ENCODE results near the gene PCDHGB4.

PCDHGB4 gene

GRCh38 chr5:141356133-141356532 lies 31.4 kb upstream of the PCDHGB4 start:
- peaks cover under 1% of the 10 kb centered on the region for H3K36me3 Mint-ChIP-seq (ENCODE audit: low read depth)
- peaks cover 20% of the 10 kb centered on the region for H3K27me3 Mint-ChIP-seq (ENCODE audit: low read depth)
- no peak for DNase-seq (ENCODE audit: low spot score)
- H3K4me3 Mint-ChIP-seq, result no peak overlapping the region
- H3K27ac Mint-ChIP-seq, result no peak overlapping the region
- peaks cover 2% of the 10 kb centered on the region for H3K4me1 Mint-ChIP-seq (ENCODE audit: low read depth)
- peaks cover 27% of the 10 kb centered on the region for H3K9me3 Mint-ChIP-seq

- no peak overlapping the region for H3K4me3 Mint-ChIP-seq
- DNase-seq (ENCODE audit: low spot score), result no peak
- H3K36me3 Mint-ChIP-seq (ENCODE audit: low read depth), result peaks cover 3% of the 10 kb centered on the region
- H3K27ac Mint-ChIP-seq, result no peak overlapping the region
- peaks cover 23% of the 10 kb centered on the region for H3K27me3 Mint-ChIP-seq (ENCODE audit: low read depth)
- H3K9me3 Mint-ChIP-seq, result peaks cover 30% of the 10 kb centered on the region
- H3K4me1 Mint-ChIP-seq (ENCODE audit: low read depth), result peaks cover 2% of the 10 kb centered on the region
These were observed 30.5 kb upstream of the PCDHGB4 start for GRCh38 chr5:141356950-141357349.

DNA sequence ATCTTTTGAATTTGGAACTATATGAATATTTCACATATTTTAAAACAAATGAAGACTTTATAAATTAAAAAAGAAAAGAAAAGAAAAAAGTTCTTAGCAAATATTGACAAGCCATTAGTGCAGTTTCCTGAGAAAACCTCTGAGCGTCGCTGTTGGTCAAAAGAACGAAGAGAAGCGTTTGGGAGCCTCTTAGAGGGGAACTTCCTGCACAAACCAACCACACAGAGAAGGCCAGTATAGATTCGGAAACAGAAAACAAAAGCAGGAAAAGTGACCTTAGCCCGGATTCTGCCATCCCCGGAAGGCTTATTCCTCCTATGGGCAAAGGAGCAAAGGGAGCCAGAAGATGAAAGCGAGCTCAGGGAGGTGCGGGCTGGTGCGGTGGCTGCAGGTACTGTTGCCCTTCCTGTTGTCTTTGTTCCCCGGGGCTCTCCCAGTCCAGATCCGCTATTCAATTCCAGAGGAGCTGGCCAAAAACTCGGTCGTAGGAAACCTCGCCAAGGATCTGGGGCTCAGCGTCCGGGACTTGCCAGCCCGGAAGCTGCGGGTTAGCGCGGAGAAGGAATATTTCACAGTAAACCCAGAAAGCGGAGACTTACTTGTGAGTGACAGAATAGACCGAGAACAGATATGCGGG lies 27.6 kb upstream of the PCDHGB4 start, which contains the start of gene PCDHGB2:
PCDHGB2 (plus strand) TSS at position 205 of the 637 bp plus-strand sequence; CDS start at position 347, 142 bp downstream.
- peaks cover 7% of the 10 kb centered on the region for H3K36me3 Mint-ChIP-seq (ENCODE audit: low read depth)
- peak within 1 kb of the TSS; percentile 89 for H3K4me3 Mint-ChIP-seq
- H3K4me1 Mint-ChIP-seq (ENCODE audit: low read depth), result peaks cover 2% of the 10 kb centered on the region
- DNase-seq (ENCODE audit: low spot score), result no peak
- H3K27me3 Mint-ChIP-seq (ENCODE audit: low read depth), result peaks cover 40% of the 10 kb centered on the region
- H3K9me3 Mint-ChIP-seq, result peaks cover 36% of the 10 kb centered on the region
- peak within 1 kb of the TSS; percentile 68 for H3K27ac Mint-ChIP-seq

- H3K27ac Mint-ChIP-seq, result no peak overlapping the region
- H3K27me3 Mint-ChIP-seq (ENCODE audit: low read depth), result peaks cover 48% of the 10 kb centered on the region
- H3K4me1 Mint-ChIP-seq (ENCODE audit: low read depth), result peaks cover 2% of the 10 kb centered on the region
- H3K9me3 Mint-ChIP-seq, result peaks cover 44% of the 10 kb centered on the region
- no peak overlapping the region for H3K4me3 Mint-ChIP-seq
- no peak for DNase-seq (ENCODE audit: low spot score)
- H3K36me3 Mint-ChIP-seq (ENCODE audit: low read depth), result peaks cover 7% of the 10 kb centered on the region
These were observed 26.8 kb upstream of the PCDHGB4 start for GRCh38 chr5:141360685-141361084.

- H3K9me3 Mint-ChIP-seq, result peaks cover 42% of the 10 kb centered on the region
- no peak overlapping the region for H3K27ac Mint-ChIP-seq
- peaks cover 7% of the 10 kb centered on the region for H3K36me3 Mint-ChIP-seq (ENCODE audit: low read depth)
- H3K4me1 Mint-ChIP-seq (ENCODE audit: low read depth), result peaks cover 2% of the 10 kb centered on the region
- DNase-seq (ENCODE audit: low spot score), result no peak
- H3K27me3 Mint-ChIP-seq (ENCODE audit: low read depth), result peaks cover 51% of the 10 kb centered on the region
- H3K4me3 Mint-ChIP-seq, result no peak overlapping the region
These were observed 24.8 kb upstream of the PCDHGB4 start for GRCh38 chr5:141362719-141363118.

DNA sequence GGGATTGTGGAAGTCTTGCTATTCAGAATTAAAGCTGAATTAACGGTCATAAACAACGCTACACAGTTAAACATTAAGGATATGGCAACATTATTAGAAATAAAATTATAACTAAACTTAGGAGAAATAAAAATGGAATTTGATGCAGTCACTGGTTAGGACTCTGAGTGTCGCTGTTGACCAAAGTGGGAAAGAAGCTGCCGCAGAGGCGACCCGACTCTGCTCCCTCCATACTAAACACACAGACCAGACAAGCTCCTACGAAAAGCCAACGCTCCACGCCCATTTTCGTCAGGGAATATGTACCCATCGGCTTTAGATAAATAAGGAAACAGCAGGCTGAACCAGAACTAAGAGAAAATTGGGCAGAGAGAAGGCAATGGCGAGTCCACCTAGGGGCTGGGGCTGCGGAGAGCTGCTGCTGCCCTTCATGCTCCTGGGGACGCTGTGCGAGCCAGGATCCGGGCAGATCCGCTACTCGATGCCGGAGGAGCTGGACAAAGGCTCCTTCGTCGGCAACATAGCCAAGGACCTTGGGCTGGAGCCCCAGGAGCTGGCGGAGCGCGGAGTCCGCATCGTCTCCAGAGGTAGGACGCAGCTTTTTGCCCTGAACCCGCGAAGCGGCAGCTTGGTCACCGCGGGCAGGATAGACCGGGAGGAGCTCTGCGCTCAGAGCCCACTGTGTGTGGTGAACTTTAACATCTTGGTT lies 23.4 kb upstream of the PCDHGB4 start, which contains the start of gene PCDHGA5:
PCDHGA5 (plus strand) TSS at position 211 of the 709 bp plus-strand sequence; CDS start at position 380, 169 bp downstream.
- Mint-ChIP-seq H3K9me3 (peaks cover 42% of the 10 kb centered on the region), H3K4me1 (ENCODE audit: low read depth) (peaks cover 2% of the 10 kb centered on the region), H3K27me3 (ENCODE audit: low read depth) (peaks cover 53% of the 10 kb centered on the region), H3K36me3 (ENCODE audit: low read depth) (peaks cover 7% of the 10 kb centered on the region), H3K4me3 (no peak within 1 kb of the TSS), H3K27ac (no peak within 1 kb of the TSS)
- no peak for DNase-seq (ENCODE audit: low spot score)

DNA sequence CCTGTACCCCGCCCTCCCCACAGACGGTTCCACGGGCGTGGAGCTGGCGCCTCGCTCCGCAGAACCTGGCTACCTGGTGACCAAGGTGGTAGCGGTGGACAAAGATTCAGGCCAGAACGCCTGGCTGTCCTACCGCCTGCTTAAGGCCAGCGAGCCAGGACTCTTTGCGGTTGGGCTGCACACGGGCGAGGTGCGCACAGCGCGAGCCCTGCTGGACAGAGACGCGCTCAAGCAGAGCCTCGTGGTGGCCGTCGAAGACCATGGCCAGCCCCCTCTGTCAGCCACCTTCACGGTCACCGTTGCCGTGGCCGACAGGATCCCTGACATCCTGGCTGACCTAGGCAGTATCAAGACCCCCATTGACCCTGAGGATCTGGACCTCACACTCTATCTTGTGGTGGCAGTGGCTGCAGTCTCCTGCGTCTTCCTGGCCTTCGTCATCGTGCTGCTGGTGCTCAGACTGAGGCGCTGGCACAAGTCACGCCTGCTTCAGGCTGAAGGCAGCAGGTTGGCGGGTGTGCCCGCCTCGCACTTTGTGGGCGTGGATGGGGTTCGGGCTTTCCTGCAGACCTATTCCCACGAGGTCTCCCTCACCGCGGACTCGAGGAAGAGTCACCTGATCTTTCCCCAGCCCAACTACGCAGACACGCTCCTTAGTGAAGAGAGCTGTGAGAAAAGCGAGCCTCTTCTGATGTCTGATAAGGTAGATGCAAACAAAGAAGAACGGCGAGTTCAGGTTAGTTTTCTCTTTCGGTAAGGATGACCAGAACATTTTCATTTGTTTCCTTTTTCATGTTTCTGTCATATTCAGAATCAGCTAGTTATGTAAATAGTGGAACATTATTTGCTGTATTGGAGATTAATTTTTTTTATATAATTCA lies 21.2 kb upstream of the PCDHGB4 start:
- H3K36me3 Mint-ChIP-seq (ENCODE audit: low read depth), result peaks cover 5% of the 10 kb centered on the region

GRCh38 chr5:141369994-141370848 lies 17.3 kb upstream of the PCDHGB4 start, which contains the start of gene PCDHGB3:
PCDHGB3 (plus strand) TSS chr5:141370242; CDS start chr5:141370395, 153 bp downstream.
- Mint-ChIP-seq H3K36me3 (ENCODE audit: low read depth) (peaks cover 1% of the 10 kb centered on the region), H3K4me1 (ENCODE audit: low read depth) (peaks cover 2% of the 10 kb centered on the region), H3K27me3 (ENCODE audit: low read depth) (peaks cover 25% of the 10 kb centered on the region), H3K9me3 (peaks cover 34% of the 10 kb centered on the region), H3K27ac (no peak within 1 kb of the TSS), H3K4me3 (peak within 1 kb of the TSS; percentile 83)
- no peak for DNase-seq (ENCODE audit: low spot score)

More for the DNA sequence above, 21.2 kb upstream of the PCDHGB4 start:
- Mint-ChIP-seq H3K9me3 (peaks cover 31% of the 10 kb centered on the region), H3K4me3 (no peak overlapping the region), H3K27me3 (ENCODE audit: low read depth) (peaks cover 50% of the 10 kb centered on the region), H3K4me1 (ENCODE audit: low read depth) (peaks cover 2% of the 10 kb centered on the region), H3K27ac (no peak overlapping the region)
- no peak for DNase-seq (ENCODE audit: low spot score)

DNA sequence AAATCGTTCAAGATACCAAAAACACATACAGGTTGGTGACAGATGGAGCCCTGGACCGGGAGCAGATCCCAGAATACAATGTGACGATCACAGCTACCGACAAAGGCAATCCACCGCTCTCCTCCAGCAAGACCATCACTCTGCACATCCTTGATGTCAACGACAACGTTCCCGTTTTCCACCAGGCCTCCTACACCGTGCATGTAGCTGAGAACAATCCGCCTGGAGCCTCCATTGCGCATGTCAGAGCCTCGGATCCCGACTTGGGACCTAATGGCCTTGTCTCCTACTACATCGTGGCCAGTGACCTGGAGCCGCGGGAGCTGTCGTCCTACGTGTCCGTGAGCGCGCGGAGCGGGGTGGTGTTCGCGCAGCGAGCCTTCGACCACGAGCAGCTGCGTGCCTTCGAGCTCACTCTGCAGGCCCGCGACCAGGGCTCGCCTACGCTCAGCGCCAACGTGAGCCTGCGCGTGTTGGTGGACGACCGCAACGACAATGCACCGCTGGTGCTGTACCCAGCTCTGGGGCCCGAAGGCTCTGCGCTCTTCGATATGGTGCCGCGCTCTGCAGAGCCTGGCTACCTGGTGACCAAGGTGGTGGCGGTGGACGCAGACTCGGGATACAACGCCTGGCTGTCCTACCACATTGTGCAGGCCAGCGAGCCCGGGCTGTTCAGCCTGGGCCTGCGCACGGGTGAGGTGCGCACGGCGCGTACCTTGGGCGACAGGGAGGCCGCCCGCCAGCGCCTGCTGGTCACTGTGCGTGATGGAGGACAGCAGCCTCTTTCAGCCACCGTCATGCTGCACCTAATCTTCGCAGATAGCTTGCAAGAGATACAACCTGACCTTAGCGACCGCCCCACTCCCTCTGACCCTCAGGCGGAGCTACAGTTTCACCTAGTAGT lies 15.7 kb upstream of the PCDHGB4 start:
- Mint-ChIP-seq H3K27me3 (ENCODE audit: low read depth) (peaks cover 14% of the 10 kb centered on the region), H3K27ac (no peak overlapping the region), H3K4me3 (no peak overlapping the region), H3K4me1 (ENCODE audit: low read depth) (peaks cover 2% of the 10 kb centered on the region), H3K9me3 (peaks cover 34% of the 10 kb centered on the region), H3K36me3 (ENCODE audit: low read depth) (peaks cover 1% of the 10 kb centered on the region)
- no peak for DNase-seq (ENCODE audit: low spot score)

- no peak within 1 kb of the TSS for H3K27ac Mint-ChIP-seq
- H3K4me1 Mint-ChIP-seq (ENCODE audit: low read depth), result peaks cover 2% of the 10 kb centered on the region
- peaks cover 1% of the 10 kb centered on the region for H3K36me3 Mint-ChIP-seq (ENCODE audit: low read depth)
- DNase-seq (ENCODE audit: low spot score), result no peak
- H3K4me3 Mint-ChIP-seq, result no peak within 1 kb of the TSS
- H3K27me3 Mint-ChIP-seq (ENCODE audit: low read depth), result peaks cover 12% of the 10 kb centered on the region
- peaks cover 34% of the 10 kb centered on the region for H3K9me3 Mint-ChIP-seq
These were observed 13.7 kb upstream of the PCDHGB4 start, which contains the start of gene PCDHGA6 for GRCh38 chr5:141373673-141374317. PCDHGA6 (plus strand) TSS chr5:141373891; CDS start chr5:141374084, 193 bp downstream.

GRCh38 chr5:141374627-141375026 lies 12.9 kb upstream of the PCDHGB4 start:
- Mint-ChIP-seq H3K27me3 (ENCODE audit: low read depth) (peaks cover 12% of the 10 kb centered on the region), H3K9me3 (peaks cover 34% of the 10 kb centered on the region), H3K27ac (no peak overlapping the region), H3K4me3 (no peak overlapping the region), H3K4me1 (ENCODE audit: low read depth) (peaks cover 2% of the 10 kb centered on the region), H3K36me3 (ENCODE audit: low read depth) (peaks cover 1% of the 10 kb centered on the region)
- no peak for DNase-seq (ENCODE audit: low spot score)

Data from T-helper 2 cell treated with Interferon-gamma antibody and Interleukin-4, amounts not matched to agents 5 μg/mL and 100 μg/mL, for 36 hours (primary cell).